ENCODE measurements around the gene SHISA4. TPM values are rescaled to one million over a fixed set of nuclear protein-coding genes. Genes with fewer than 3 reads are reported as not detected.
"Not testable (repeated sequence)": the region's sequence is repeated elsewhere in the genome, so short reads cannot be mapped to it uniquely, and the experiment has no call there.

SHISA4 gene
- total RNA-seq, 3 donors from 2014 or later = 1.2 to 12.4 (median 4.0) TPM

- no peak for TF ChIP-seq CTCF (IDR thresholded peaks at IDR 0.05)
- no peaks in the 10 kb centered on the region for H3K9me3 ChIP-seq
- H3K4me1 ChIP-seq (ENCODE audit: low read depth) = no peaks in the 10 kb centered on the region
- DNase-seq (no peak), ATAC-seq (peak; percentile 46)
- H3K36me3 ChIP-seq (ENCODE audit: low read depth) = no peaks in the 10 kb centered on the region
- no peak overlapping the region for H3K4me3 ChIP-seq
- intact Hi-C loops (cut with DNase I, micrococcal nuclease) = no loop called here
Measured at GRCh38 chr1:201937624-201938213, 49.0 kb downstream of the SHISA4 start.

- Histone ChIP-seq H3K36me3 (ENCODE audit: low read depth) (no peaks in the 10 kb centered on the region), H3K4me3 (no peak overlapping the region), H3K4me1 (ENCODE audit: low read depth) (no peaks in the 10 kb centered on the region), H3K9me3 (no peaks in the 10 kb centered on the region)
- DNase-seq = no peak
- intact Hi-C loops (cut with DNase I, micrococcal nuclease) = no loop called here
- no peak for TF ChIP-seq CTCF (IDR thresholded peaks at IDR 0.05)
- no peak for ATAC-seq
Measured at GRCh38 chr1:201938440-201939035, 49.8 kb downstream of the SHISA4 start.

GRCh38 chr1:201939148-201939547 is 50.5 kb downstream of the SHISA4 start:
- intact Hi-C loops (cut with DNase I, micrococcal nuclease) = no loop called here
- DNase-seq (no peak), ATAC-seq (no peak)
- Histone ChIP-seq H3K4me1 (ENCODE audit: low read depth) (no peaks in the 10 kb centered on the region), H3K9me3 (no peaks in the 10 kb centered on the region), H3K36me3 (ENCODE audit: low read depth) (no peaks in the 10 kb centered on the region), H3K4me3 (no peak overlapping the region)
- TF ChIP-seq CTCF (IDR thresholded peaks at IDR 0.05) = no peak

- no peak for ATAC-seq
- Histone ChIP-seq H3K36me3 (ENCODE audit: low read depth) (no peaks in the 10 kb centered on the region), H3K4me1 (ENCODE audit: low read depth) (no peaks in the 10 kb centered on the region), H3K4me3 (no peak overlapping the region), H3K9me3 (no peaks in the 10 kb centered on the region)
- DNase-seq = no peak
- no peak for TF ChIP-seq CTCF (IDR thresholded peaks at IDR 0.05)
- intact Hi-C loops (cut with DNase I, micrococcal nuclease) = no loop called here
Measured at GRCh38 chr1:201939574-201939973, 50.9 kb downstream of the SHISA4 start.

GRCh38 chr1:201940316-201940715 is 51.6 kb downstream of the SHISA4 start:
- H3K4me3 ChIP-seq; ATAC-seq; intact Hi-C loops (cut with DNase I, micrococcal nuclease); DNase-seq; H3K36me3 ChIP-seq (ENCODE audit: low read depth); H3K4me1 ChIP-seq (ENCODE audit: low read depth); H3K9me3 ChIP-seq: not testable (repeated sequence)

DNA sequence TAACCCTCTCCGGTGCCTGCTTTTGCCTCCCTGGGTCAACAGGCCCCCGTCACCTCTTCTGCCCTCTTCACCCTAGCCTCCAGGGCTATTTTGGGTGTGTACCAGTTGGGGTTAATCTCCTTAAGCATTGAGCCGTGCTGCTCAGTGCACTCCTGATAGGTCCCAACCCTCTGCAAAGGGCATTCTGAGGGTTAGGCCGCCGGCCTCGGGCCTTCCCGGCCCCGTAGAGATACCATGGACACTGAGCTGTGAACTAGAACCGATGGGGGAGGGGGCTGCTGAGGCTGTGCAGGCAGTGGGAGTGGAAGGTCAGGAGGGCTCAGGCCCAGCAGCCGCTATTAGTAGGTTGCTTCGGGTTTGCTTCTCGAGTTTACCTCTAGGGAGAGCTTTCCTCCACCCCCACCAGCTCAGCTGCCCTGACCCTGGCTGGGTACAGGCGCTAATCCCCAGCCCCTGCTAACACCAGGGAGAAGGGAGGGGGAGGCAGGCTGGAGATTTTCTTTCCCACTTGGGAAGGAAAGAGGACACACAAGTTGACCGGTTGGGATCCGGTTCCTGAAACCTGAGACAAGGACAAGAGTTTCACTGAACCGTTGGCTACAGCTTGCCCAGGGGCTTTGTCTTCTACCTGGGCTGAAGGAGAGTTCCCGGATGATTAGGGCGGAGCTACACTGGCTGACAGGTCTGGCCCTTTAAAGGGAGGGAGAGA is 52.9 kb downstream of the SHISA4 start:
- ATAC-seq = no peak
- DNase-seq = no peak
- Histone ChIP-seq H3K4me3 (no peak overlapping the region), H3K4me1 (ENCODE audit: low read depth) (no peaks in the 10 kb centered on the region), H3K9me3 (no peaks in the 10 kb centered on the region), H3K36me3 (ENCODE audit: low read depth) (no peaks in the 10 kb centered on the region)
- TF ChIP-seq CTCF (IDR thresholded peaks at IDR 0.05) = no peak
- intact Hi-C loops (cut with DNase I, micrococcal nuclease) = no loop called here

All from mucosa of descending colon (tissue), 3 donors.